Subcutaneous adipose tissue (tissue), 4 donors: ENCODE measurements around the gene GDF15. TPM values are rescaled to one million over a fixed set of nuclear protein-coding genes. Genes with fewer than 3 reads are reported as not detected.

ENCODE experiments used
- CTCF ChIP-seq: fragments of 450-650 bp; IDR thresholded peaks from one replicate; pipeline ENCODE4 v1.5.1; 2016; ENCODE audit warnings: low read depth, mild to moderate bottlenecking, control low read depth, antibody characterized with exemption, moderate library complexity
- total RNA-seq, 4 donors: library from RNA; depleted of rRNA; stranded (reverse); fragments of >200 nt; gene quantifications; one replicate each; pipeline ENCODE4 v1.1.0, GENCODE V29; 2016

Gene GDF15
- total RNA-seq, 4 donors from 2014 or later = 1.7 to 20.6 (median 8.4) TPM

DNA sequence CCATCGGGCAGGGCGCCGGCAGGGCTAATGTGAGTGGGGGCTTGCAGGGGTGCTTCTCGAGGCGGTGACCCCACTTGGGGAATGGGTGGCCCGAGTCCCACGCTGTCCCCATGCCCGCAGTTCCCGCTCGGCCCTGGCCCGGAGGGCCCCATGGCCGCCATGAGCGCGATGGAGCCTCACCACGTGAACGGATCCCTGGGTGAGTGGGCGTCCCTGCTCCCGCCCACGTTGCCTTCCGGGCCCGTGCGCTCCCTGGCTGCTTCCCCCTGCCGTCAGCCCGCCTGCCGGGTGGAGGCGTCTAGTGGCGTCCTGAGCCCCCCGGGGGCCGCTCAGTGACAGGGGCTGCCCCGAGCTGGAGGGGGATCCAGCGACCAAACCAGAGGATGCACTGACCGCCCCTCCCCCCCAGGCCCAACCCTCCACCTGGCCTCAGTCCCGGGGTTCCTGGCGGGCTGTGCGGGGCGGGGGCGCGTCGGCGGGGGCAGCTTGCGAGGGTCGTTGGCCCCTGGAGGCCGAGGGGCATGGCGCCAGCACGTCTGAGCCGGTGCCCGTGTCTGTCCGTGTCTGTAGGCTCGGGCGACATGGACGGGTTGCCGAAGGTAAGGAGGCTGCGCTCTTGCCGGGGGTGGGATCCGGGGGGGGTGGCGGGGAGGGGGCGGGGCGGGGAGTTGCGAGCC lies 47.2 kb downstream of the GDF15 start:
- no peak for TF ChIP-seq CTCF

- no peak for TF ChIP-seq CTCF
Measured at GRCh38 chr19:18433735-18434398, 47.9 kb downstream of the GDF15 start.

GRCh38 chr19:18434411-18435175 lies 48.6 kb downstream of the GDF15 start:
- TF ChIP-seq CTCF = no peak

DNA sequence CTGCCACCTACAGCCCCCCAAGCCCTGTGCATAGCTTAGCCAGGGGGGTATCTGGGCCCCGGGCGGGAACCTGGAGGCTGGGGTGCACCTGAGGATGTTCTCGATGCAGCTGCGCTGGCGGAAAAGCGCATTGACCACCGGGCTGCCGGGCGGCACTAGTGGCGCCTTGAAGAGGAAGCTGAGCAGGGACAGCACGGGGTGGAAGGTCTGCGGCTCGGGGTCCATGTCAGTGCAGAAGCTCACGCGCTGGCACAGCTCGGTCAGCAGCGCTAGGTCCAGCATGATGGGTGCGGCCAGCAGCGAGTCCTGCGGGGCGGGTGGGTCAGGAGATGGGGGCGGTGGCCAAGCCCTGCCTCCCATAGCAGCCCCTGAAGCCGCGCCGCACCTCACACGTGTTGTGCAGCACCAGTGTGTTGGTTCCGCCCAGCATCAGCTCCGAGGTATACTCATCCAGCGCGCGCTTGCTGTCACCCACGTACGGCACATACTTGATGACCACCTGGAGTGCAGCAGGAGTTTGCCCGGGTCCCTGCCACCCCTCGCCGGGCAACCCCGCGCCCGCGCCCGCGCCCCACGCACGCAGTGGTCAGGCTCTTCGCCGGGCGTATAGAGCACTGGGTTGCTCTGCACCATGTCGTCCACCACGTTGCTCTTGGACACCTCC lies 49.4 kb downstream of the GDF15 start:
- no peak for TF ChIP-seq CTCF

DNA sequence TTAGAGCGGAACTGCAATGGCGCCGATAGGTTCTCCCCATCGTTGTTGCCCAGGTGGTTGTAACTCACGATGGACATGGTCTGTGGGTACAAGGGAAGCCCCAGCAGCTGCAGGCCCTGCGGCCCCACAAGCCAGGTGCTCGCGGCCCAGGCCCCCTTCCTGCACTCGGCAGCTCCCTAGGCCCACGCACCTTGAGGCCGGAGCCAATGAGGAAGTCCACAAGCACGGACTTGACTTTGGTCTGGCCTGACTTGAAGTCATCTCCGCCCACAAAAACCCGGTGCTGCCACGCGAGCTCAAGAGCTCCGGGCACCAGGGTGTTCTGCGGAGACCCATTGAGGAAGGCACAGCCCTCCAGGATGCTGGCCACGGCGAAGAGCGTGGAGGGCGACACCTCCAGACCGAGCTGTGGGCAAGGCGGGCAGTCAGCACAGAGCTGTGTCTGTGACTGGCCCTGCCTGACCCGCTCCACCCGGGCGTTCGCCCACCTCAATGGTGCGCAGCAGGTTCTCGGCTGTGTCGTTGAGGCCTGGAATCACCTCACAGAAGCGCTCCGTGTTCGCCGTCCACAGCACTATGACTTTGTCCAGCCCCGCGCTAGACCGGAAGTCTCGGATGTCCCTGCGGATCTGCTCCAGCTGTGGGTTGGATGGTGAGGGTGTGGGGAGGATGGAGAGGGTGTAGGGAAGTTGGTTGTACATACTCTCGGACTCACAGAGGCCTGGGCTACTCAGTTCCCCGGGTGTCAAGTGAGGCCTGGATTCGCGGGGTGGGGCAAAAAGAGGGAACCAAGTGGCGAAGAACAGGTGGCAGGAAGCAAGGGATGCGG lies 50.1 kb downstream of the GDF15 start:
- TF ChIP-seq CTCF = no peak

- no peak for TF ChIP-seq CTCF
Measured at GRCh38 chr19:18436671-18437490, 50.9 kb downstream of the GDF15 start.
